VCaP (cell line): ENCODE measurements around the gene SLC17A7.

Experiments used
- H3K27ac ChIP-seq: fragments of 450-650 bp; 2 replicates; pipeline ENCODE4 v1.5.1; 2017
- CTCF ChIP-seq: fragments of 450-650 bp; conservative IDR thresholded peaks from 2 replicates; pipeline ENCODE4 v1.5.1; 2017; ENCODE audit warnings: mild to moderate bottlenecking, moderate library complexity

The SLC17A7 gene

GRCh38 chr19:49456326-49456725, 15.0 kb upstream of the SLC17A7 start:
- TF ChIP-seq CTCF = no peak
- H3K27ac ChIP-seq = no peak overlapping the region

GRCh38 chr19:49455773-49456172, 14.4 kb upstream of the SLC17A7 start:
- TF ChIP-seq CTCF = no peak
- no peak overlapping the region for H3K27ac ChIP-seq

- H3K27ac ChIP-seq = peak overlapping the region; percentile 91
- TF ChIP-seq CTCF = no peak
Measured at GRCh38 chr19:49453757-49454240, 12.5 kb upstream of the SLC17A7 start.

GRCh38 chr19:49453013-49453756, 11.9 kb upstream of the SLC17A7 start, which contains the start of gene ALDH16A1:
ALDH16A1 (plus strand) TSS chr19:49453225; CDS start chr19:49453332, 107 bp downstream.
- no peak for TF ChIP-seq CTCF
- H3K27ac ChIP-seq = peak within 1 kb of the TSS; percentile 91

GRCh38 chr19:49451430-49452181, 10.3 kb upstream of the SLC17A7 start, which contains the start of gene PIH1D1:
PIH1D1 (minus strand) TSS chr19:49451814; CDS start chr19:49451574, 240 bp downstream.
- TF ChIP-seq CTCF = no peak
- H3K27ac ChIP-seq = peak within 1 kb of the TSS; percentile 91

- H3K27ac ChIP-seq = peak overlapping the region; percentile 91; the same call in 1 of the 2 replicates
- TF ChIP-seq CTCF = no peak
Measured at GRCh38 chr19:49450405-49450804, 9.1 kb upstream of the SLC17A7 start.

- no peak overlapping the region for H3K27ac ChIP-seq
- TF ChIP-seq CTCF = no peak
Measured at GRCh38 chr19:49448432-49448786, 7.1 kb upstream of the SLC17A7 start.
